ENCODE measurements around the gene FSTL4. TPM values are rescaled to one million over a fixed set of nuclear protein-coding genes. Genes with fewer than 3 reads are reported as not detected.

Gene FSTL4
- total RNA-seq, 2 donors from 2014 or later, result 0.46 TPM; not detected in 1

DNA sequence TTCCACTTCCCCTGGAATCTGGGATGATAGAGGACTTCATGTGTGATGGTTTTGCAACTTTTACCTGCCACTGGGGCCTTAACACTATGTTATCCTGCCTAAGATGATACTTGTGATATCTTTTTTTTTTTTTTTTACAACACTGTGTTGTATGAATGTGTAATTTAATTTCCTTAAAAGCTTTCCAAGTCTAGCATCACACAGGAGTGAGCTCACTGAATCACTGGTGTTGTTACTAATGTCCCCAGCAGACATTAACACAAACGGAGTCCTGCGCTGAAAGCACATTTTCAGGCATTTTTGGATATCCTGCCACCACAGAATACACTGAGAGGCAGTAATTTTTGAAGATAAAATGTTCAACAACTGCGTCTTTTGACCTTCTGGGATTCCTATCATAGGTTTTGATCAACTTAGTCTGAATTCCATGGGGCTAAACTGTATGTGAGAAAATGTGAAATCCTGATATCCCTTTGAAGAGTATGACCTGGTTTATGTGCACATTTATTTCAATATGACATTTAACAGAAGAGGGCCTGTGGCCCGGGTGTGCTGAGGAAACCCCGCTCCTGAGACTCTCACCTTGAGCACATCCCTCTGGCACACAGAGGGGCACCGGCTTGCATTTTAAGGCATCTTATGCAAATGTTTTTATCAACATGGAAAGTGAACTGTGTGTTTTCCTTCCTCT lies 118.0 kb downstream of the FSTL4 start:
- intact Hi-C loops (cut with DNase I), result no loop called here
- DNase-seq (ENCODE audit: low spot score), result no peak

DNA sequence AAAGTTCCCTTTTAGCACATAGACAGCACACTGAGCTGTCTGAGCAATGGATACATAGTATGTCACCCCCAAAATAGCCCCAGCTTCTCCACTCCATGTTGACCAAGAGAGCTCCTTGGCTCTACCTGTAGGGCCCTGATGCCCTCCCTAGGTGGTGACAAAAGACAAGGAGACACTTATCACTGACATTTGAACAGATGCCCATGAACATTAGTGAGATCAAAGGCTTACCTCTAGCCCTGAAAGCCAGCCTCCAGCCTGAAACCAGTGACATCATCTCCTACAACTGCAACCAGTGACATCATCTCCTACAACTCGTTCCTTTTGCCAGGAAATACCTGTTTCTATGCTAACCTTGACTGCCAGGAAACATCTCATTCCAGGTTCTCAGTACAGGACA lies 122.7 kb downstream of the FSTL4 start:
- intact Hi-C loops (cut with DNase I), result no loop called here
- no peak for DNase-seq (ENCODE audit: low spot score)

DNA sequence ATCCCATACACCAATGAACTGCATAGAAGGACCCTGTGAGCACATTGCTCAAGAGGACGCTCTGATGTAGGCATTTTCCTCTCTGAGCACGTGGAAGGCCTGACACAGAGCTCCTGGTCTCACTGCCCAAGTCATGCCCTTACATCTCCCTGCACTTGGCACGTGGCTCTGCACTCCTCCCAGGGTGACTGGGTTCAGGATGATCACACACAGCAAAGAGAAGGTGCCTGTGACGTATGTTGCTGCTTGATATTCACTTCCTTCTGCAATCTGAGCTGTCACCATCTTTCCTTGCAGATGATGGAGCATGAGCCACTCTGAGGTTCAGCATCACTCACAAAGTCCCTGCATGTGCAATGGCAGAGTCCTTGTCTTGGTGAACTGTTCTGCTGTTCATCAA lies 125.2 kb downstream of the FSTL4 start:
- intact Hi-C loops (cut with DNase I), result loop anchor here in 1 of 2 donors (2.0 kb wide), 1 partner anchor 50 kb away; no protein-coding TSS in a partner anchor
- no peak for DNase-seq (ENCODE audit: low spot score)

DNA sequence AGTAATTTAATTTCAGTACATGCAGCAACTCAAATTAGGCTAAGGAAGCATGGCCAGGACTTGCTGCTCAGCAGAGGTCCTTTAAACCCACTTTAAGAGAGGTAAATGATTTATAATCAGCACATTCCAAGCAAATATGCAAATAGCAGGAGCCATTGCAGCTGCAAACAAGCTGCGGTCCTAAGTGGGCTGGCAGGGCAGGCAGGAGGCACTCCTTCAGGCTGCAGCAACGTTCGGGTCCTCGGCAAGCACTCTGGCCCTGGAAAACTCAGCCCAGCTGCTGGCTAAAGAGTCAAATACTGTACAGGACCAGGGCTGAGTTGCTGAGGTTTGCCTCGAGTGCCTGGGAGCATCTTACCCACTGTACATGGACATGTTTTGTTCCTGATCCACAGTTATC lies 126.9 kb downstream of the FSTL4 start:
- DNase-seq (ENCODE audit: low spot score), result no peak
- intact Hi-C loops (cut with DNase I), result no loop called here

DNA sequence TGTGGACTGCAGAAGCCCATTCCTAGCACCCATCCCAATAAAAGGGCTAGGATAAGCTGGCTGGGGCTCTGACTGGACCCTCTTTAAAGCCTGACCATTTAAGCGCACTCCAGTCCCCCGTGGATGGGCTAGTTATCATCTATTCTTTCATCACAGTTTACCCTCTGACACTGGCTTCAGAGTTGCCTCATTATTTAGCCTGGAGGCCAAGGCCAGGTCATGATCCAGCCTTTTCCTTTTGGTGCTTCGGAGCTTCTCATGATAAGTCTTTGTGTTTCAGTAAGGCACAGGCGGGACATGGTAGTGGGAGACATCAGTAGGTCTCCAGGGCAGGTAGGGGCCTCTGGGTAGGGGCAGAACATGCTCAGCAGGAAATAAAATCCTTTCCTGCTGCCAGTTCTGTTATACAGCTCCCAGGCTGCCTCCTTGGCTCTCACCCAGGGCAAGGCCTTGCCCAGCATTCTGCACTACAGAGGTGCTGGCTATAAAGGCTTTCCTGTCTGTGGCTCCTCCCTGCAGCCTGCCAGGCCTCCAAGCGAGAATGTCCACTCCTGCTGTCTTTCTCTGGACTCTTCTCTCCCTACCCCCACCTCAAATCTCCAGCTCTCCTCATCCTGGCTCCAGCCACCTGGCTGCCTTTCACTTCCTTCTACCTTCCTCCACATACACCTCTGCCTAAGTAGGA lies 128.8 kb downstream of the FSTL4 start:
- no peak for DNase-seq (ENCODE audit: low spot score)
- intact Hi-C loops (cut with DNase I), result no loop called here

DNA sequence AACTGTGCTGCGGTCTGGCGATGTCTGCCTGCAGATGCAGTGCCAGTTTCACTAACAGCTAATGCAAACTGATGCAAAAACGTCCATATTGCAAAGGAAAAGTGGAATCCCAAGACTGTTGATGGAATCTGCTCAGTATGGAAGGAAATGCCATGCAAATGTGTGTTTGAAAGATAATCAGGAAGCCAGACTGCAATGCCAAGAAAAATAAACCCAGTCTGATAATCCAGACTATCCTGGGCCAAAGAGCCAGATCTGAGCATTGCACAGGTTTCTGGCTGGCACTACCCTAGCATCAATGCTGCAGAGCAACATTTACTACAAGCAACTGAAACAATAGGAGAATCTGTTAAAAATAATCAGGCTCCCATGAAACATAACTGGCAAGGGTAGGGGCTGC lies 130.3 kb downstream of the FSTL4 start:
- intact Hi-C loops (cut with DNase I), result no loop called here
- no peak for DNase-seq (ENCODE audit: low spot score)

DNA sequence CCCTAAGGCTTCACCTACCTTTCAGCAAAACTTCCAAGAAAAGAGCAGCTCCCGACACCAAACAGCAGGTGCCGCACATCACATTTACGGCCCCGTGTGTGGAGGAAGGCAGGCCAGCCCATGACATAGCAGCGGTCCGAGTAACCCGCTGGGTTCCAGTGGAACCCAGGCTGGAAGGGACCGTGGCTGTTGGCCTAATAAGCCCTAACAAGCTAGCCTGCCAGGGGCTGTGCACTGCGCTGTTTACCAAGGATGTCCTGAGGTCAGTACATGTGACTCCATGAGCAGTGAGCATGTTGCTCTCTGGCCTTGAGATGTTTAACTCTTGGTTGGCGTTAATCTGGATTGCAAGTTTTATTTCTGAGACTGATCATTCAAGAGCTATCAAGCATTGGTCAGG lies 131.5 kb downstream of the FSTL4 start:
- DNase-seq (ENCODE audit: low spot score), result no peak
- intact Hi-C loops (cut with DNase I), result no loop called here

DNA sequence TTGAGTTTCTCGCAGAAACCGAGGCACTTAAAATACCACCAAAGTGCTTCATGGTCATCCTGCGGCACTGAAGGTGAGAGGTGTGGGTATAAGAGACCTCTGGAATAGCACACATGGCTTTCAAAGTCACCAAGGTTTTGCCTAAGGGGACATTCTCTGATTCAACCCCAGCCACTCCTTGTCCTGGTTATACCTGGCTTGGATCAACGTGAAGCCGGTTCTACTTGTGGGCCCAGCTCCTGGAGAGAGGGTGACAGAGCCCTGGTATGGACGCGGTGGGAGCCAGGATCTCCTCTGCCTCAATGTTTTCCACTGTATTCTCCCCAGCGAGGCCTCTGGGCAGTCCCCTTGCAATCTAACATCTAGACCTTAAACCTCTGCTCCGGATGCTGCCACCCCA lies 132.0 kb downstream of the FSTL4 start:
- intact Hi-C loops (cut with DNase I), result no loop called here
- DNase-seq (ENCODE audit: low spot score), result no peak

DNA sequence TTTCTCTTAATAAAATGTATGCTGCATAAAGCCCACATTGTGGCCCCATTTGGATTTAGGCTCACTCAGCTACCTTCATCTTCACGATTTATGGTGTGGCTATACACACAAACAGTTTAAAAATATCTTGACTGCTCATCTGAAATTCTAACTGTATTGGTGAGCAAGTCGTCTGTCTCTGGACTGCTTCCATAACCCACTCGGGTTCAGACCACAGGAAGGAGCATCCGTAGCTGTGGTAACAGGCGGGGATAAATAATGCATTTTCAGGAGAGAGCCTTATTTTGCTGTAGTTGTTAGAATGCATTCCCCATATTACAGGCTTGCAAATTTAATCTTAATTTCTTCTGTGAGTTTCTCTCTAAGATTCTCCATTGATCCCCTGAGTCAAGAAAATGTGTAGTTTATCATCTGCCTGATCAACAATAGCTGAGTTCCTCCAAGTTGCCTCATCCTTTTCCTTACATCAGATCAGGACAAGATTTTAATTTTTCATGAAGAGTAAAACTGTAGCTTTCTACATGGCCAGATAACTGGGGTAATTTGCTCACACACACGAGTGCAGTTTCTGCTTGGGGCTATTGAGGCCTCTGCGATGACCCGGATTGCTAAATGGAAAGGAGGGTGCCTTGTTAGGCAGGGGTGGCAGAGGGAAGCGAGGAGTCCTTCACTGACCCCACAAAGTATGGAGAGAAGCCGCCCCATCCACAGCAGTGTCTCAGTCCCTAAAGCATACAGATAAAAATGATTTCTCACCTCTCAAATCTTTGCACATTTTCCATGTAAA lies 133.9 kb downstream of the FSTL4 start:
- DNase-seq (ENCODE audit: low spot score), result no peak
- intact Hi-C loops (cut with DNase I), result no loop called here

DNA sequence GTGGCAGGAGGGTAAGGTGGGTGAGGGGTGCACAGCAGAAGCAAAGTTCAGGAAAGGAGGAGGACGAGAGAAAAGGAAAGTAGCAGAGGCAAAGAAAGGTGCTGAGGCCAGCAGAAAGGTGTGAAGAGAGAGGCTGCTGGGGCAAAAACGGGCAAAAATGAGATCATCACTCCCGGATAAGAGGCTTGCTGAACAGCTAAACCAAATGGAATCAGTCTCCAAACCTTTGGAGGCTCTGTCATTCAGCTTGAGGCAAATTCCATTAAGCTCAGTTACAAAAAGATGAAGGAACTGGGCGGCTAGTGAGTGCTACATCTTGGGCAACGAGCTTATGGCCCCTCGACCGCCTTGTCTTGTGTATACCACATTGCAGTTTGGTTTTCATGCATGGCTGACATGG lies 136.4 kb downstream of the FSTL4 start:
- intact Hi-C loops (cut with DNase I), result no loop called here
- DNase-seq (ENCODE audit: low spot score), result no peak

DNA sequence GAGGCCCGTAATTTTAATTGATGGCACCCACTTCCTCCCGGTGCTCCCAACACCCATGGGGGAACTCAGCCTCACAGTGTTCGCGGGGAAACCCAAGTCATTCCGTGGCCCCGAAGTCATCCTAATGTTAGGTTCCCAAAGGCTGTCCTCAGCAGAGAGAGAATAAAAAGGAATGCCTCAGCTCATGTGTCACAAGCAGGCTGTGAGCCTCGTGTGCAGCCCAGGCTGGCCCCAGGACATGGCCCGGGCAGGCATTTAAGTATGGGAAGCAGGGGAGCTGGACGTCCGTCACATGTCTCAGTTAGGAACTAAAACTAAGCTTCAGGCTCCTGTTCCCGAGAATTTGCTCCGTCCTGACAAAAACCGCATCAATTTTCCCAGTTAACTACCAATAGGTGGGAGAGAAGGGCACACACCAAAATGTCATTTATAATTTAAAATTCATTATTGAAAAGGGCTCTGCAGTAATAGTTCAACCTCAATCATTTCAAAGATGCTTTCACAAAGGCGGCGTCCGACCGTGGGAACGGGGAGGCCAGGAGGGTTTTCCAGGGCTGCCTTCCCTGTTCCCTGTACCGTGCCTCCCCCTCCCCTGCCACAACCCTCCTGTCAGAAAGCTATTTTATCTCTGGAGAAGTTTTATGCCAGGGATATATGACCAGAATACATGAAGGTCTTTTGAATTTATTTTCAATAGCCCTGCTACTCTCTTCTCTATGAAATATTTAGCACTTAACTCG lies 137.3 kb downstream of the FSTL4 start:
- peak; percentile 54 for DNase-seq (ENCODE audit: low spot score)
- intact Hi-C loops (cut with DNase I), result no loop called here

DNA sequence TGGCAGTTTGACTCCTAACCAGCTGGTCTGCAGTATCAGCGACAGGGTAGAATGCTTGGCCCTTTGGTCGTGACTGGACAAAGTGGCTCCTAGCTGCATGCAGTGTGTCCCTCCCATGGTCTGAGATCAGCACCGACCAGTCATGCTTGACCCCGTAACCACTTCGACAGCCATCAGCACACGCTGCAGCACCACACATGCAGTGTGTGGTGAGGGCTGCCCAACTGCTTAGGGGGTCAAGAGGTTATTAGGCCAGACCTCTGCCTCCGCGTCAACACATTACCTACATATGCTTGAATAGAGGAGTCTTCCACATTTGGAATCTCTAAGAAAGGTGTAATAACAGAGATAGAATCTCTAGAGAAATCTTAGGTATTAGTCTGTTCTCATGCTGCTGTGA lies 139.1 kb downstream of the FSTL4 start:
- intact Hi-C loops (cut with DNase I), result no loop called here

DNA sequence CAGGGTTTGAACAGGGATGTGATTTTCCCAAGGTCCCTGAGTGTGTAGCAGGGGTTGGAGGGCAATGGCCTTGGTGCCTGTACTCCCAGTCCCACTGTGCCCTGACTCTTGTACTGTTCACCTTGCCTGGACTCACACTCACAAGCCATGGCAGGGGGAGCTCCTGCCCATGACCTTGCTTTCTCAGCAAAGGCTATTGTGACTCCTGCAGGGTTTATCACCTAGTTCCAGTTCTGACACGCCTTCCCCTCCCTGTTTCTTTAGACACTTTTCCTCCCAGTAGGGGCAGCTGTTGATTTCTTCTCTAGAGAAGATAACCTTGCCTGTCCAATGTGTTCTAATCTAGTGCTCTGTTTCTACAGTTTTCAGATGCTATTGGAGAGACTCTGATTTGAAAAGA lies 139.5 kb downstream of the FSTL4 start:
- intact Hi-C loops (cut with DNase I), result no loop called here
- DNase-seq (ENCODE audit: low spot score), result no peak

More for the DNA sequence above, 139.1 kb downstream of the FSTL4 start:
- no peak for DNase-seq (ENCODE audit: low spot score)

DNA sequence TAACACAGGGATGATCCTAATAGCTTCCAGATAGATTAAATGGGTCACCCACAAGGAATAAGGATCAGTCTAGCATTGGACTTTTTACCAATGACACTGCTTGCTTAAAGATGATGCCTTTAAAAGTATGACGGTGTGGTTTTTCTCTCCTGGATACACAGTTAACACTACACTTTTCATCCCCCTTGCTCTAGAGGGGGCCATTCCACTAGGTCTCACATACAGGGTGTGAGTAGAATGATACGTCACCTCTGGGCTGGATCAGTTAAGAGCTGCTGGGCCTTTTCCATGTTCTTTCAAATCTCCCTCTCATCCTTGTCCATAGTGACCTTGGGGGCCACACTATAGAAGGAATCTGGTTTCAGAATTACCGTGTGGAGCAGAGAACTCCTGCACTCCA lies 140.6 kb downstream of the FSTL4 start:
- DNase-seq (ENCODE audit: low spot score), result no peak
- intact Hi-C loops (cut with DNase I), result no loop called here

DNA sequence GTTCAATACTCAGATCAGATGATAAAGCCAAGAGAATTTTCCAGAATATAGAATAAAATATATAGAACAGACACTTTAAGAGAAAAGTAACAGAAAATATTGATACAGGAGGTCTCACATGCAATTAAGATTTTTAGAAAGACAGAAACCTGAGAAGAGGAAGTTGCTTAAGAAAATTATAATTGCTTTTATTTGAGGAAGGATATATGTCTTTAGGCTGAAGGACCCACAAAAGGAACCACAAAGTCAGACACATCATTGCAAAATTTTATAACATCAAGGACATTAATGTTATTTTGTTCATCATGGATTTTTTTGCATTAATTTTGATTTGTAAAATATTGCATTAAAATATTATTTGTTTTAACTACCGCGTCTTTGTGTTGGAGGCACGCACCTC lies 141.5 kb downstream of the FSTL4 start:
- intact Hi-C loops (cut with DNase I), result no loop called here
- no peak for DNase-seq (ENCODE audit: low spot score)

DNA sequence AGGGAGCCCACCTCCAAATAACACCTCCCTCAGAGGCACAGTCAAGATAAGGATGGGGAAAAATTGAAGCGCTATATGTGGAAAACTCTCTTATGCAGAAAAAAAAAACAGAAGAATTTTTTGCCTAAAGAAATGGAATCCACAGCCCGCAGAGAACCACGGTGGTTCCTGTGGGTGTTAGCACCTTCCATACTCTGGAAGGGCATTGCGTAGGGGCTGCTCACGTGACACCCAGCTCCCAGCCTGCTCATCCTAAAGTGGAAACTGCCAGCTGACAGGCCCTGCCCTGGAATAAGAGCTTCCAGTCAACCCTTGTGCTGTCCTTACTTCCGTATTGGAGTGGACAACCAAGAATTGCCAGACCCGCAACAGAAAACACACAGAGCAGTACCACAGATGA lies 142.5 kb downstream of the FSTL4 start:
- DNase-seq (ENCODE audit: low spot score), result no peak

DNA sequence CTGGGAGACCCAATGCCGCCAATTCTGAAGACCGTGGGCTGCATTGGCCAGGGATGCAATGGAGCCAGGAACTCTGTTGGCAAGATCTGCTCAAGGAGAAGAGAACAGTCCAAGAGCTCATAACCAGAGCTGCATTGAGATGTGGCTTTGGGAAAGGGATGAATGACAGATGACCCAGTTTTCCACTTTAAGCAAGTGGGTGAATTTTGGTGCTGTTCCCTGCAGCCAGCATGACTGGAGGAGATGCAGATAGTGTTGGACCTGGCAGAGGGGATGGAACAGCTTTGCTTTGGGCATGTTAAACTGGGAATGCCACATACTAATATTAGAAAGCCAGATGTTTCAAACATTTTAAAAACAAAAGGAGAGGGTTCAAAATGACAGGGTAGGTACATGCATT lies 143.1 kb downstream of the FSTL4 start:
- intact Hi-C loops (cut with DNase I), result no loop called here

More for the DNA sequence above, 142.5 kb downstream of the FSTL4 start:
- intact Hi-C loops (cut with DNase I), result no loop called here

DNA sequence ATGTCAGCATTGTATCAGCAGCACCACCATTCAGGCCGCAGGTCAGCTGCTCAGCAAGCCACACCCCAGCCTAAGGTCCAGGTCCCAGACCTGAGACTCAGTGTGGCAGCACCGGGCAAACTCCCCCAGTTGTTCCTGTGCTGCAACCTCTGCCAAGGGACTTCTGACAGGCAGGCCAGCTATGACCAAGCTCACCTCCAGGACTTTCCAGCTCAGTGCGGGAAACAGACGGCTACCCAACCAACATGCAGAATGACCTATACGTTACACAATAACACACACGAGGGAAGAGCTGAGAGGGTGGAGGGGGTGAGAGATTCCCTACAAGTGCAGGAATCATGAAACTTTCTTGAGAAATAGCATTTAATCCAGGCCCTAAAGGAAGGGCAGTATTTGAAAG lies 143.7 kb downstream of the FSTL4 start:
- intact Hi-C loops (cut with DNase I), result no loop called here
- DNase-seq (ENCODE audit: low spot score), result no peak

More for the DNA sequence above, 143.1 kb downstream of the FSTL4 start:
- DNase-seq (ENCODE audit: low spot score), result no peak

DNA sequence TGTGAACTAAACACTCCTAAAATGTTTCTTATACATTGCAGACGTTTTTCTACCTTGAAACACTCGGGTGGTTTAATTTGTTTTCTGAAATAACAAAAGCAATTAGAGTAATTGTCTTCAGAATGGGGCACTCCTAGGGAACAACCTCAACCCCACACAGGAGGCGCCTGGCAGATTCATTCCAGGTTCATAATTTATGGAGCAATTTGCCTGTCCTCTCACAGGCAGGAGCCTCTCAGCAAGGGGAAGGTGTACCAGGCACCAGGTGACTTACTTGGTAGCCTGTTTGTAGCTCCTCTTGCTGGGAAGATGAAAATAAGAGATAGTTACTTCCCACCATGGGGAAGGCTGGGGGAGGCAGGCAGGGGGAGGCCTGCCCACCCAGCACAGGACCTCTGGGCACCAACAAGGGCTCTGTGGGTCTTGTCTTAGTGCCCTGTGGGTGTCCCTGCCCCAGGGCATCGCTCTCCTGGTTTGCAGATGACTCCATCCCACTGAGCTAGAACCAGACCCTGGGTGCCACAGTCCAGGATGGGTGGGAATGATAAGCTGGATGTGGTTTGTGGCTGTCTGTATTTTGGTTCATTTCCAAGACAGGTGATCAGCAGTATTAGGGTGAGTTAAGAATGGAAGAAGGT lies 144.4 kb downstream of the FSTL4 start:
- intact Hi-C loops (cut with DNase I), result no loop called here
- no peak for DNase-seq (ENCODE audit: low spot score)
